NT2/D1 (cell line): ENCODE measurements around the gene PIP5K1C.

Experiments used
- SUZ12 ChIP-seq: IDR thresholded peaks from 2 replicates; pipeline ENCODE4 v1.6.1; 2011; ENCODE audit not compliant: insufficient read length, insufficient read depth; ENCODE audit errors: extremely low read depth
- YY1 ChIP-seq: IDR thresholded peaks from 2 replicates; pipeline ENCODE4 v1.6.1; 2011; ENCODE audit not compliant: insufficient read length, insufficient read depth

DNA sequence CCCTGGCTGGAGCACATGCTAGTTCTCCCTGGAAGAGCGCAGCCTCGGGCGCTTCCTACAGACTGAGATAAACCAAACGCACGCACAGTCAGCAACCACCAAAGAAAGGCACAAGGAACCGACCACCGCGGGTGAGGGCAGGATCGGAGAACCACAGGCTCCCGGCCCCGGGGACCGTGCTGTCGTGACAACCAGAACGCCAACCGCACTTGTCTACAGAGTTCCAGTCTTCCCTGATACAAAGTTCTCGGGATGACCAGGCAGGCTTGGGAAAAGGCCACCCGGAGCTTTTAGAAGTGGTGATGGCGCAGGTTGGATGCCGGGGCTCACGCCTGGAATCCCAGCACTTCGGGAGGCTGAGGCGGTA lies 40.5 kb downstream of the PIP5K1C start:
- TF ChIP-seq SUZ12 (no peak), YY1 (no peak)
